GM18867 (cell line): Measurements from ENCODE around the gene CAMK2G.

Experiments used
- ATAC-seq: cut with Tn5 transposase; IDR thresholded peaks from one replicate; pipeline ENCODE4 v1.9.1; 2021; ENCODE audit warnings: mild to moderate bottlenecking, moderate library complexity; ENCODE audit not compliant: unreplicated experiment

CAMK2G gene

DNA sequence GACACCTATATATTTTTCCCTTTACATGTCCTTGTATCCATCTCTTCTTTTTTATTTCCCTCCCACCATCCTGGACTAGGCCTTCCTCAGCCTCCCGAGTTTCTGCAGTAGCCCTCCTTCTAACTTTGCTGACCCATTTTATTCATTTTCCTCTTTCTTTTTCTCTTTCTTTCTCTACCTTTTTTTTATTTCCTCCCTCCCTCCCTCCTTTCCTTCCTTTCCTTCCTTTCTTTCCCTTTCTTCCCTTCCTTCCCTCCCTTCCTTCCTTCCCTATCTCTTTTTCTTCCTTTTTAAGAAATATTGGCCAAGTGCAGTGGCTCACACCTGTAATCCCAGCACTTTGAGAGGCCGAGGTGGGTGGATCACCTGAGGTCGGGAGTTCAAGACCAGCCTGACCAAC, 9.7 kb upstream of the CAMK2G start:
- ATAC-seq: no peak

DNA sequence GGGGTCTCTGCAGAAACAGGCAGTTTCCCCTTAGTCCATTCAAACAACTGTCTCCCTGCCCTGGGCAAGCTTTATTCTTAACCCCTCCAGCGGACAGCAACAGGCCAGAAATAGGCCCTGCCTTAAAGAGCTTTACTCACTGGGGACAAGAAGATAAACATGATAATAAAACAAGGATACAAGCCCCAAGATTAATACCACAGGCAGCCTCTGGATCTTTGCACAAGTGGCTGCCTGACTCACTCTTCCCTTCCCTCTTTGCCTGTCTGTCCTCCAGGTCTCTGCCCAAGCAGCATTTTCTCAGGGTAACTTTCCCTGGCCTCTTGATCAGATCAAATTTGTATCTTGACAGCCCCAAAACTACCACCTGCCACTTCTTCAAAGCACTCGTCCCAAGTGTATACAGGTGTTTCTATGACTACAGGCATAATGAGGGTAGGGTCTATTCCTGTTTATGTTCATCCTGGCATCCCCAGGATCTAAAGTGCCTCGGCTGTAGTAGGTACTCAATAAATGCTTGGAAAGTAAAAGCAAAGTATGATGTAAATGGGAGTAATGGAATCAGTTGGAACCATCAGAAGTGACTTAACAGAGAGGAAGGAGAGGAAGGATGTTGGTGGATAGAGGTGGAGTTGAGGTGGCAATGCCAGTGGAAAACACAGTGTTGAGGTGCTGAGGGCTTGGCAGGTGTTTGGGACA, 7.0 kb upstream of the CAMK2G start:
- ATAC-seq: no peak

DNA sequence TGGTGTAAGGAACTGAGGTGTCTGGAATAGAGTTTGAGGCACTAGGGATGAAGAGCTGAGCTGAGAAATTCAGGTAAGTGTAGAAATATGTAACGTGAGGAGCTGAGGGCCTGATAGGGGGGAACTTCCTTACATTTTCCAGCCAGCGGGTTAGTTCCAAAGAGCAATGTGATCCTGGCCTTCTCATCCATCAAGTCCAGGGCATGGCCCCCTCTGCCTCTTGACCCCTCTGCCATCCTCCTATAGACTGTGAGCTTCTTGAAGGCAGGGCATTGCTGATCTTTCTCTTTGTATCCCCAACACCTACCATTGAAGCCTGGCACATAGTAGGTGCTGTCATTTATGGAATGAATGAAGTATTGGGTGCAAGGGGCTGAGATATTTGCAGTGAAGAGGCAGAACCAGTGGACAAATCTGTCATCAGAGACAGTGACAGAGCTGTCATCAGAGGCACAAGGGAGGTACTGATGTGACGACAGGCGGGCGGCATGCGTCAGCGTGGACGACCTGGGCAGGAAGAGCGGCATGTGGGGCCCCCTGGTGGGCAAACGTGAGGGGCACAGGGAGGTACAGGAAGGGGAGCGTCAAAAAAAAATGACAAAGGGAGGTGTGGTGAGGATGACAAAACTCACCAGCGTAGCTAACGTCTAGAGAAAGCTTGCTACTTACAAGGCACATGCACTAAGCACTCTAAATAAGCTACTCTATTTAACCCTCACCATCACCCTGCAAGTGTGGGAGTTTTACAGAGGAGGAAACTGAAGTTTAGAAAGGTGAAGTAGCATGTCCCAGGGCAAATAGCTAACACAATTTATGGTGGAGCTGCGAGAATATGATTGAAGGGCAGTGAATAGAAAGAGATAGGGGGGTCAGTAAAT, 5.2 kb upstream of the CAMK2G start:
- ATAC-seq: peak; percentile 84

DNA sequence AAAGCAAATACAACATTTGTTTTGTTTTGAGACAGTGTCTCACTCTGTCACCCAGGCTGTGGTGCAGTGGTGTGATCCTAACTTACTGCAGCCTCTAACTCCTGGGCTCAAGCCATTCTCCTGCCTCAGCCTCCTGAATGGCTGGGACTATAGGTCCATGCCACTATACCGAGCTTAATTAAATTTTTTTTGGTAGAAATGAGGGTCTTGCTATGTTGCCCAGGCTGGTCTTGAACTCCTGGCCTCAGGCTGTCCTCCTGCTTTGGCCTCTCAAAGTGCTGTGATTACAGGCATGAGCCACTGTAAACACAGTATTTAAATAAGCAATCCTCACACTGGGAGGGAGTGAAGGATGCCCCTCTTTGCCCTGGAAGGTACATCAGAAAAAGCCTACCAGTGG, 4.0 kb upstream of the CAMK2G start:
- ATAC-seq: no peak

DNA sequence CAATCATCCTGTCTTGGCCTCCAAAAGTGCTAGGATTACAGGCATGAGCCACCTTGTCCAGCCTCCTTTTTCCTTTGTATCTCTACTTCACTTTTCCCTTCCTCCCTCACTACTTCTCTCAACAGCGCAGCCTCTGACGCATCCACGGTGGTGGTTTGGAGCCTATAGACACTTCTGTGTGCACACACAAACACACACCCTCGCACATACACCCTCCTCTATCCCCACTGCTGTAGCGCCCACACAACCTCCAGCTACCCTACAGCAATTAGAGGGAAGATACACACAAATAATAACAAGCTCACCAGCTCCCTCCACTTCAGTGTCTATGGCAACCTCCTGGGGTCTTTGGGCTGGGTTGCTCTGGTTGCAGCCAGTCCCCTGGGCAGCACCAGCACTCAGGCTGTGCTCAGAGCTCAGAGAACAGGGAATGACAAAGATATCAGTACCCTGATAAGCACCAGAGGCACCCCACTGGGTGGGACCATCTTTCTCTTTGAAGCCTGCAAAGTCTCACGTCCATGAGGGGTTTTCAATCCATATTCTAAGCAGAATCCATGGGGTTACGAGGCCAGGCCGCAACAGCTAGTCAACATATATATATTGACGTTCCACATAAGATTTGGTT, 3.3 kb upstream of the CAMK2G start:
- ATAC-seq: no peak

DNA sequence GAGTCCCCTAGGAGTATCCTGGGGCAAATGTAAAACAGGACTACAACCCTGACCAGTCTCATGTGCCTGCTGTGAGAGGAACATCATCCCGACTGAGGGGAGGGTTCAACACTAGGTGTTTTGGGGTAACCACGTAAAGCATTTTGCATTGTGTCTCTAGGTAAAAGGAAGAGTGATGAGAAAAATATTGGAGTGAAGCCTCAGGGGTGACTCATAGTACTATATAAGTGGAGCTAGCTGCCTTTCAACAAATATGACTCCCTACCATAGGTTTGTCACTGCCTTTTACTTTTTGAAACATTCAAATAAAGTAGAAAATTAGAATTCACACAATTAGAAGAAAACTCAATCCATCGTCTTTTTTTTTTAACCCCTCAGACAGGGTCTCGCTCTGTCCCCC, 2.6 kb upstream of the CAMK2G start:
- ATAC-seq: no peak

DNA sequence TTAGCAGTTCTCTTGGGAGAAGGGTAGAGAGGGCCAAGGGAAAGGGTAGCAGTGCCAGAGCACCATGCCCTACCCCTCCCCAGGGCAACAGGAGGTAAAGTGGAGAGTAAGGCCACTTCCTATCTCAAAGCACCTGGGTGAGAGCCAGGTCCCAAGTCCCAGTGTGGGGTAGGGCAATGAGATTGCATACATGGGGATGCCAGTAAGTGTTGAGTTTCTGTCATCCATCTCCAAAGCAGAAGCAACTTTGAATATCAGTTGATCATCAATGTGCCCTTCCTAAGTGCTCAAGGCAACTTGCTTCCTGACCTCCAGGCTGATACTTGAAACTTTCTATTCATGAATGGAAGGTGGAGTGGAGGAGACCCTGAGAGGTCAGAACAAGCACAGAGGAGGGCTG, 2.2 kb upstream of the CAMK2G start:
- ATAC-seq: no peak

DNA sequence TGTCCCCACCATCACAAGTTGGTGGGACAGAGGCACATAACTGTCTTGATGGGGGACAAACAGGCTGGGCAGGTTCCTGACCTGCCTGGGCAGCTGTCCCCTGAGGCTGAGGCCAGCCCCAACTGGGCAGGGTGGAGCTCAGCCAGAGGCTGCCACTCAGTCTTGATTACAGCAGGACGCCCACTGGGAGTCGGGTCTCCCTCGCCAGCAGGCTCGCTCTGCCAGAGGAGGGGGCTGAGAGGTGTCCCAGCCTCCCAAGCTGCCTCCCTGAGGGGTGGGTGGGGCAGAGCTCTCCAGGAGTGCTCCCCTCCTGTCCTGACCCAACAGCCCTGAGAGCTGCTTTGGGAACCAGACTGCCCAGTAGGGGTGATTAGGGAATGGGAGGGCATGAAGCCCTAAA, 1.8 kb upstream of the CAMK2G start:
- ATAC-seq: no peak

DNA sequence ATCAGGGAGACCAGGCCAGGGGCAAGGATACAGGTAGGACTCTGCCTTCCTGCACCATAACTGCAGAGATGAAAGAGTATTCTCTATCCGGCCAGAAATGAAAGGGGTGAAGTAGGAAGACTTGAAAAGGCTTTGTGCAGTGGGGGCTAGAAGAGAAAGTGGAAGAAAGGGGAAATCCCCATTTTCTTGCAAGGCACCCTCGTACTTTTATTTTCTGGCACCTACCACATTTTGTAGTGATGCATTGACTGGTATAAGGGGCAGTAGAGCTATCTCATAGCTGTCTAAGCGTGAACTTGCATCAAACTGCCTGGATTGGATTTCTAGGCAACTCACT, 752 bp upstream of the CAMK2G start:
- ATAC-seq: peak; percentile 16

DNA sequence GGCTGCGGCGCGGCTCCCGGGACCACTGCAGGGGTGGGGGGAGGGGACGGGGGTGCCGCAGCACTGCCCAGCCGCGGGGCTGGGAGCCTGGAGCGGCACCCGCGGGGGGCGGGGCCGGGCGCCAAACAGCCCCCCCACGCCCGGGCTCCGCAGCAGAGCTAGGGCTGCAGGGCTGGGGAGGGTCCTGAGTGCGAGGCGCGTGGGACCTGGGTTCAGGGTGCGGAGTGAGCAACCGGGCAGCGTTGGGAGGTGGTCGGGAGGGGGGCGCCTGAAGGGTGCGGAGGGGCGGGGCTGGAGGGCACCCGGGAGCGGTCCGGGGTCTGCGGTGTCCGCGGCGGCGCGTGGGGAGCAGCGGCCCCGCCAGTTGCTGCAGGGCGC, 528 bp downstream of the CAMK2G start:
- ATAC-seq: peak; percentile 1

DNA sequence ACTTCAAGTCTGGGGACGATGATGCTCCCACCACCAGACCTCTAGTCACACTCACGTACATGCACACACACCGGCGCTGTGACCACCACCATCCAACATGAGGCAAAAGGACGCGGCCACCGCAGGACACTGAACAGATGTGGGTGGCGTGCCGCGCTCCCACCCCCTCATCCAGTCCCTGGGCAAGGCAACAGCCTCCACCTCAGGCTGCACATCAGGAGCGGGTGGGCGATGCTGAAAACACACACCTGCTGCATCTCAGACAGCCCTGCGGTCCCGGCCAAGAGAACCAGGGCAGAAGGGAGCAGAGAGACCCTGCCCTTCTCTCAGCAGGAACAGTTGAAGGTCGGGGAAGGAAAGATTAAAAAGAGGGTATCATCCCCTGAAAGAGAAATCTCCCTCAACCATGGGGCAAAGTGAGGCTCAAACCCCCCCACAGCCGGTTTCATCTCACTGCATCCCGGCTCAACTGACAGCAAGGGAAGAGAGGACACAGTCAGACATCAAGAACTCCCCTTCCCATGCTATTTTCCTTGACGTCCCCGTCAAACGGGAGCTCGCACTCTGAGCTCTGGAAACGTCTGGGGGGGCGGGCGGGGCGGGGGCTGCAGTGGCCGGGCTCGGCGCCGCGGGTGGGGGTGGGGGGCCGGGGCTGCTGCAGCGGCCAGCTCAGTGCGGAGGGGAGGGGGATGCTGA, 1.1 kb downstream of the CAMK2G start:
- ATAC-seq: no peak

DNA sequence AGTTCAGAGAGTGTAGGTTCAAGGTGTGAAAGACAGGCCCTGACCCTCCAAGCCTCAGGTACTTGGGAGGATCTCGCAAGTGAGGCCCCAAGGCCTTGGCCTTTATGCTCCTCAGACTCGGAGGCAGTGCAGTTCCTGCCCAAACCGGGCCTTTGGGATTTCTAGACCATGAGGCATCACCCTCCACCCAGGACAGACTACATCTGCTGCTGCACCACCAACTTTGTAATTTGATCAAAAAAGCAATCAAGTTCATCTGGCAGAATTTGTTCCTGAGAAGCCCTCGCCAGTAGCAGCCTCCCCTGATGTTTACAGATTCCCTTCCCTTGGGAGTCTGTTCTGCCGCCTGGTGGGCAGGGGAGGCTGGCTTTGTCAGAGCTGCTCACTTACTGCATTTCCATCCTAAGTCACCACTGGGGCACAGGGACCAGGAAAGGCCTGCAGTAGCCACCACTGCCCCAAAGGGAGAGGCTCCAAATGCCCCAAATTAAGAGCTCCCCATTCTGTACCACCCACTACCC, 2.1 kb downstream of the CAMK2G start:
- no peak for ATAC-seq

DNA sequence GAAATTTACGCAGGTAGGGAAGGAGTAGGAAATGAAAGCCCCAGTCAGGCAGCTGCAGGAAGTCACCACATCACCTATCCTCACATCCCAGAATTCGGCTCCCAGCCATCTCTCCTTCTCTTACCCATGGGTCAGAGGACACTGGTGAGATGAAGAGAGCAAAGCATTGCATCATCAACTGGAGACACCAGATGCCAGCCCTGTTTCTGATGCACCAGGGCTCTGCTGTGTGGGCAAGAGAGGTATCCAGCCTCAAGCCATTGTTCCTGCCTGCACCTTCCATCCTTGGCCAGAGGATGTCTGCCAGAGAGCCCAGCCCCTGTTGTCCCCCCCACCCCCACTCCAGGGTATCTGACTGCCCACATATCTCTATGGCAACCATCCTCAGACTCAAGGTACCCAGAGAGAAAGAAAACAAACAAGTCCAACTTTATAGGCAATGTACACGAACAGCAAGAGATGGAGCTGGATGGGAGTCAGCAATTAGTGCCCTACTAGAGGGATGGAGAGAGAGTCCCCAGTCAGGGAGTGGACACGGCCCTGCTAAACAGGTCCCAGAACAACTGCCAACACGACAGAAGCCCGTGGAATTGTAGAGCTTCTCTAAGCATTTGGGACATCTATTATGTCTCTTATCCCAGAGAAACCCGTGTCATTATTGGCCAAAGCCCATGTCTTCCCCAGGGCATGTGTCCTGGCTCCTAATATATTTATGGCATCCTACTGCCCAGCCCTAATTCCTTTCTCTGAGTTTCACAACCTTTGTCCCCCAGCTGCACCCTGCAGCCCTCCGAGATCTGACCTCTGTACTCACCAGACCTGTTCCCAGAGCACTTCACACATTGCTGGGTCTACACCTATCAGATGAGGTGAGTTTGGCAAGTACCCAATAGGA, 2.8 kb downstream of the CAMK2G start:
- no peak for ATAC-seq

DNA sequence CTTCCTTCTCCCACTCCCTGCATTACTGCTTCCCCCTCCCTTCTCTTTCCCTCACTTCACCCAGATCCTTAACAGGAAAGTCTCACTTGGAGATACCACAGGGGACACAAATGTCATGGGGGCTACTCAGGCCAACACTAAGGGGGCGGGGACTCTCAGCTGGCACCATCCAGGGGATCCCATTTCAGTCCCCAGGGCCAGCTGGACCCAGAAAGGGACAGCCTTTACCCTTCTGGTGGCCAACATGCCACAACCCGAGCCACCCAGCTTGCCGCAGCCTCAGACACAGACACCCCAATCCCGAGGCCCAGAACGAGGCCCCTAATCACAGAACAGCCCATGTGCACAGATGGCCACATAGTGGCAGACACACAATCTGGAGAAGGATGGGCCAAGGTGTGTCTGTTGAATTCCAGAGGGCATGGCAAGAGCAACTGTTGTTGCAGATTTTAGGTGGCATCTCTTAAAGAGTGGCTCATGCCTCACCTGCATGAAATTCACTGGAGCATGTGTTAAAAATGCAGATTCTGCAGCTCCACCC, 5.6 kb downstream of the CAMK2G start:
- no peak for ATAC-seq

DNA sequence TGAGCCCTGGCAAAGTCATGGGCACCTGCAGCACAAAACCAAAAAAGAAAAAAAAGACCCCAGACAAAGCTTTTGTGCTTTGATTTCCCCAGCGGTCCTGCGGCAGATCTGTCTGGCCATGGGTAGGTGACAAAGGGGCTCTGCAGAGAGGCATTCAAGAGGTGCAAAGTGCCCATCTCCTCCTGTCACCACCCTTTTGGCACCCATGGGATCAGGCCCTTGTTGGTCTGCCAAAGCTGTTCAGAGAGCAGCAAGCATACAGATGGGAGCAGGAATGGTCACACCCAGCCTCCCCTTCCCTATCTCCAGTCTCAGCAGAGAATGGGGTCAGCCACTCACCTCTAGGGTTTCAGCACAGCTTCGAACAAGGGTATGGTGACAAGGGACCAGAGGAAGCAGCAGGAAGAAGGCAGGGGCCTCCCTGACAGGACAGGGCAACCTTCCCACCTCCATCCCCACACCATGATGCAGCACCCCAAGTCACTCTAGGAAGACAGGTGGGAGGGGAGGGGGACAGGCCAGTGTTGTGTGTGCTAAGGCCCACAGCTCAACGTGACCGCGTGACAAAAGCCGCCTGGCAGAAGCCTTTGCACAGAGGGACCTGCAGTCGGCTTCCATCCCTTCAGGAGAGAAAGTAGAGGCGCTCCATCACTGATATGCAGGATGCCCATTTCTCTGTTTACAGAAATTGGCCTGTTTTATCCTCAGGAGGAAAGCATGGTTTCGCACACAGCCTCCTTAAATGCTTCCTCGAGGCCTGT, 6.3 kb downstream of the CAMK2G start:
- ATAC-seq: no peak

DNA sequence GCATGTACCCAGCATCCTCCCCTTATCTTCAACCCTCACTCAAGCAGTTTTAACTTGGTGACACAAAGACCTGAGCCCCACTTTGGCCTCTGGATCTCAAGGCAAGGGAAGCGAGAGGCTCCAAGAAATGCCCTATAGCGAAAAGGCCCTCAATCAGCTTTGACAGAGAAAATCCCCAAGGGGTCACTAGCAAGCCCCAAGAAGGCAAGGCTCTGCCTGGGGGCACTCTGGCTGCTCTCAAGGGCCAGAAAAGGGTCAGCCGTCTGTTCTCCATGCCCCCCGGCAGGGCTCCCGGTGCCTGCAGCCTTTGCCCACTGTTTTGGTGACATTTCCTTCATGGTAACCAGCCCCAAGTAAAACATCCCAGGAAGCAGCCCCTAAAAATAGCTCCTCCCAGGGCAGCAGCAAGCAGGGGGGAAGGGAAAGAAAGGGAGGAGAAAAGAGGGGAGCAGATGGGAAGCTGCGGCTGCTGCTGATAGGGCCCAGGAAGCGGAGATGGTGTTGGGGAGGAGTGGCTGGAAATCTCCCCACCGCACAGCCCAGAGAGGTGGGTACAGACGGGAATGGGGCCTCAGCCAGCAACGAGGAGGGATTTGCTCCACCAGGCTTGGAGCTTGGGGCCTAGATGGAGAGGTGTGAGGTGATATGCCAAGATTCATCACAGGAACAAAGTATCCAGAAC, 7.1 kb downstream of the CAMK2G start:
- no peak for ATAC-seq

DNA sequence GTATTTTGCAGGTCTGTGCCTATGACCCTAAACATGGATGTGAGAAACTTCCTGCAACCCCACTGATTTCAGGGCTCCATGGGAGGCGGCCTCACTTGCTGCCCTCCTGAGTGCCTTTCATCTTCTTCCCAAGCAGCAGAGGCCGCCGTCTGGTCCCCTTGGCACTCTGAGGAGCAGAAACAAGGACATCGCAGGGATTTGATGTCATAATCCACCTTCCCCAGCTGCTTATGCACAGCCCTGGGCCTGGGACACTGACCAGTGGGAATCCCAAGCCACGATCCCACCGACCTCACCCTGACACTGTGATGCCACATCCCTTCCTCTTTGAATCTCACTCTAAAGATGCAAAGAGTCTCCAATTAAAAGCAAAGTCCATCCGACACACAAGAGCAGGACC, 7.7 kb downstream of the CAMK2G start:
- no peak for ATAC-seq
